GM18861 (cell line): Measurements from ENCODE around the gene ABCF1.

Source experiments
- ATAC-seq: cut with Tn5 transposase; IDR thresholded peaks from one replicate; pipeline ENCODE4 v1.9.1; 2021; ENCODE audit not compliant: unreplicated experiment

ABCF1 gene

DNA sequence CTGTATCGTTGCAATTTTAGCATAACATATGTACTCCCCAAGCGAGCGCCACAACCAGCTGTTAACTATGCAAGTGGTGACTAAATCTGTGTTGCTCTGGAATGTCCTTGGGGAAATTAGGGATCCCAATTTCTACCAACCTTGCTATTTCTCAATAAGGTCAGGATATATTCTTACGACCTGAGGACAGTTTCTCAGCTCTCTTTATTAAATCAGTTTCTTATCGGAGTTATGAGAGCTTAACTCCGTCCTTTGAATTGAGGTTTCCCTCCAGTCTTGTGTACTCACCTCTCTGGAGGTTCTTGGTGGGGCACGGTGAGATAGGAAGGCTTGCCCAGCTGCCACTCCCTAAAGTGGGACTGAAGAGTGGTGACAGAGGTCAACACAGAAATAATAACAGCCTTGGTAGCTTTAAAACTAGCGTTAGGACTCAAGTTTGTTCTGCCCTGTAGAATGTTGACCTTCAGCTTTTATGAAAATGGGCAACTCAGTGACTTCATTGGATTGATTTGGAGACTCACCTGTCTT lies 47.1 kb downstream of the ABCF1 start:
- no peak for ATAC-seq

- no peak for ATAC-seq
Measured at GRCh38 chr6:30619561-30619960, 48.3 kb downstream of the ABCF1 start.

GRCh38 chr6:30625511-30625910 lies 54.3 kb downstream of the ABCF1 start:
- no peak for ATAC-seq

DNA sequence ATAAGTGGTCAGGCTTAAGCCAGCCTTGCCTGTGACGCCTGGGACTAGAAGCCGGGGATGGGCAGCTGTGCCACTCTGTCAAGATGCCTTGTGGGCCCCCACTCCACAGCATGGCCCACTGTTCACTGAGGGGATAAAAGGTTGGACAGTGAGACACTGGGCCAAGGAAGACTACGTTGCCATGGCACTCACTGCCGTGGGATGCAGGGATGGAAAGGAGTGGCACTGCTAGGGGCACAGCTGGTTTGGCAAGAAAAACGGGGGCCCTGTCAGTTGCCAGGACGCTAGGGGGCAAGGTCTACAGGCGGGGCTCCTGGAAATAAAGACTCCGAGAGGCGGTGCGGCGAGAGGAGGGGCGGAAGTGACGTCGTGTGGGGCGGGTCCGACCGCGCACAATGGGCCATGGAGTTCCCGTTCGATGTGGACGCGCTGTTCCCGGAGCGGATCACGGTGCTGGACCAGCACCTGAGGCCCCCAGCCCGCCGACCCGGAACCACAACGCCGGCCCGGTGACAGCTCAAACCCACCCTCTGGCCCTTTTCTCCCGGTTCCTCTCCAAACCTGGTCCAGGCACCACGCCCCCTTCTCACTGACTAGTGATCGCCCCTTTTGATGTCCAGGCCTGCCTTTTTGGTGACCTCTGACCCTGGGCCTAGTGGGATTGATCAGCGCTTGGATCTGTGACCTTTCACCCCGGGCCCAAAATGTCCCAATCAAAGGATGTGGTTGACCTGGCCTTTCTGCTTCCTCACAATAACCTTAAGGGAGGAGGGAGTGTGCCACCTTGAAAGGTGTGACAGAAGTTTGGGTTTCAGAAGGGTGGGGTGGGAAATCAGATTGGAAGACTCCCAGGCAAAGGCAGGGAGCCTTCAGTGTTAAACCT lies 55.5 kb downstream of the ABCF1 start, which contains the start of gene ATAT1:
TSS of gene ATAT1 (plus strand) at position 391 of the 883 bp plus-strand sequence.
- ATAC-seq, result no peak

GRCh38 chr6:30635834-30636233 lies 64.6 kb downstream of the ABCF1 start:
- ATAC-seq, result no peak

DNA sequence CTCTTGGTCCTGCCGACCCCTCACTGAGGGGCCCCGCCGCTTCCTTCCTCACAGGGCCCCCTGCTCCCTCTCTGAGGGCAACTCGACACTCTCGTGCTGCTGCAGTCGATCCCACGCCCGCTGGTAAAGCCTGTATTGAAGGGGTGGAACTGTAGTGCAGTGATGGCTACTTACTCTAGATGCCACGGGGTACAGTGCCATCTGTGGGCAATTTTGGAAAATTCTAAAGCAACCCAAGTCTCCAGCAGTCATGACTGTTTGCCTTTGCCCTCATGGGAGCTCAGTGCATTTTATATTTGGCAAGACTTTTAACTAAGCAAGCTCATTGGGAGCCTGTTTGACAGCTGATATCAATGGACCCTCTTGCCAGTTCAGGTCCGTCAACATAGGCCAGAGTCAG lies 69.2 kb downstream of the ABCF1 start:
- ATAC-seq, result no peak

DNA sequence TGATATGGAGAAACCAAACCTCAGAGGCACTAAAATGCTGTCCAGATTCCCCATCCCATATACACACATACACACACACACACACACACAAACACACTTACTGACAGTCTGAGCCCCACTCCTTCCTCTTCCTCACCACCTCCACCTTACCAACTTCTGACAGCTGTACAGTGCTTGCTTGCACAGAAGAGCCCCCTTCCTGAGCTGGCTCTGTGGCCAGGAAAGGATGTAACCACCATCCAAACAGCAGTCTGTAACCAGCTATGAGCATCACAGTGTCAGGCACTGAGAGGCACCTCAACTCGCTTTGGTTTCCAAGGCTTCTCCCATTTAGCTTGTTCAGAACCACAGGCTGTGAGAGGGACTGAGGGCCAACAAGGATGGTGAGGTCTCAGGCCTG lies 69.8 kb downstream of the ABCF1 start:
- ATAC-seq, result no peak
